Fibroblast of lung (primary cell): ENCODE measurements around the gene GLDN.

Source experiments
- CTCF ChIP-seq, 2 donors: IDR thresholded peaks in 1 of 2; conservative IDR thresholded peaks in 1 of 2; 1 replicate in 1 of 2; 2 replicates in 1 of 2; pipeline ENCODE4 v1.5.1; 2011 to 2012; ENCODE audit warnings: low read length in 2 of 2, control low read depth in 1 of 2, inconsistent platforms in 1 of 2, low read depth in 1 of 2, mild to moderate bottlenecking in 1 of 2
- EZH2 ChIP-seq: IDR thresholded peaks from 2 replicates; pipeline ENCODE4 v1.5.1; 2012; ENCODE audit warnings: low read length, control low read depth, mild to moderate bottlenecking; ENCODE audit errors: missing control alignments

DNA sequence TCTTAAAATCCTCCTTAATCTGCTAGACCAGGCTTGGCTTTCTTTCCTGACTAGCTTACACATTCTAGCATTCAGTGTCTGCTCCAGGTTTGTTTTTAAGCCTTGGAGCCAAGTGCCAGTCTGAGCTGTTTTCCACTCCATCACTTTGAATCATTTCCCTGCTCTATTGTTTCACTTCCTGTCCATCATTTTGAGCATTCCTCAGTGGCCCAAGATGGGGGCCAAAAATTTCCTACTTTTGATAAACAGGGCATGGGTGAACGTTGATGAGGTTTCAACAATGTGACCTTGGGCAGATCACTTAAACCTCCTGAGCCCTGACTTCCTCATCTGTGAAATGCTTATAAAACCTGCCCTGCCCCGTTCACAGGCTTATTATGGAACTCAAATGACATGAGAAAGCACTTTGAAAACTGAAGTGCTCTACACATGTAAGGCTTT is 7.4 kb upstream of the GLDN start:
- TF ChIP-seq CTCF (conservative IDR thresholded peaks at IDR 0.05 in 1 of 2, IDR thresholded peaks at IDR 0.05 in 1 of 2; ENCODE audit: low read depth in 1 of 2, low read length in 2 of 2) (no peak), EZH2 (no peak)
